ENCODE measurements around the gene HES1. TPM values are rescaled to one million over a fixed set of nuclear protein-coding genes. Genes with fewer than 3 reads are reported as not detected.

HES1 gene
- total and polyA plus RNA-seq, 4 donors = 16.5 to 70.6 (median 27.5) TPM

GRCh38 chr3:194132465-194133286, 3.3 kb upstream of the HES1 start:
- DNase-seq (peak in 1 of 3 donors; percentile 11), ATAC-seq (ENCODE audit: insufficient read depth, low FRiP score) (no peak)
- peaks cover 0 to 8% (median 0%) of the 10 kb centered on the region in 4 donors for H3K36me3 ChIP-seq (ENCODE audit: control insufficient read depth in 4 of 4, insufficient read depth in 4 of 4, low read length in 4 of 4)
- no peak overlapping the region for H3K27ac ChIP-seq (ENCODE audit: low read depth in 1 of 2, low read length in 1 of 2)
- TF ChIP-seq, protein P1, sequence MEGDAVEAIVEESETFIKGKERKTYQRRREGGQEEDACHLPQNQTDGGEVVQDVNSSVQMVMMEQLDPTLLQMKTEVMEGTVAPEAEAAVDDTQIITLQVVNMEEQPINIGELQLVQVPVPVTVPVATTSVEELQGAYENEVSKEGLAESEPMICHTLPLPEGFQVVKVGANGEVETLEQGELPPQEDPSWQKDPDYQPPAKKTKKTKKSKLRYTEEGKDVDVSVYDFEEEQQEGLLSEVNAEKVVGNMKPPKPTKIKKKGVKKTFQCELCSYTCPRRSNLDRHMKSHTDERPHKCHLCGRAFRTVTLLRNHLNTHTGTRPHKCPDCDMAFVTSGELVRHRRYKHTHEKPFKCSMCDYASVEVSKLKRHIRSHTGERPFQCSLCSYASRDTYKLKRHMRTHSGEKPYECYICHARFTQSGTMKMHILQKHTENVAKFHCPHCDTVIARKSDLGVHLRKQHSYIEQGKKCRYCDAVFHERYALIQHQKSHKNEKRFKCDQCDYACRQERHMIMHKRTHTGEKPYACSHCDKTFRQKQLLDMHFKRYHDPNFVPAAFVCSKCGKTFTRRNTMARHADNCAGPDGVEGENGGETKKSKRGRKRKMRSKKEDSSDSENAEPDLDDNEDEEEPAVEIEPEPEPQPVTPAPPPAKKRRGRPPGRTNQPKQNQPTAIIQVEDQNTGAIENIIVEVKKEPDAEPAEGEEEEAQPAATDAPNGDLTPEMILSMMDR (IDR thresholded peaks at IDR 0.05; ENCODE audit: control extremely low read depth, extremely low read depth) = no peak
- H3K27me3 ChIP-seq (ENCODE audit: control insufficient read depth in 3 of 3, insufficient read depth in 3 of 3, low read length in 2 of 3) = no peaks in the 10 kb centered on the region
- no peak overlapping the region for H3K9ac ChIP-seq (ENCODE audit: insufficient read depth in 1 of 2, low read length in 2 of 2)
- peaks cover 0 to 46% (median 22%) of the 10 kb centered on the region in 5 donors for H3K4me1 ChIP-seq (ENCODE audit: control insufficient read depth in 5 of 5, insufficient read depth in 5 of 5, low read length in 5 of 5)
- no peak overlapping the region for H3K4me3 ChIP-seq
- no peaks in the 10 kb centered on the region for H3K9me3 ChIP-seq (ENCODE audit: control insufficient read depth in 4 of 4, insufficient read depth in 3 of 4, low read length in 3 of 4)
- 80 to 82% methylated on average over 5 of the region's 5 CpGs for WGBS, 2 donors

GRCh38 chr3:194133661-194134230, 2.2 kb upstream of the HES1 start:
- no peak for ATAC-seq (ENCODE audit: insufficient read depth, low FRiP score)
- Histone ChIP-seq H3K9ac (ENCODE audit: insufficient read depth in 1 of 2, low read length in 2 of 2) (peak overlapping the region in 1 of 2 donors; percentile 61), H3K36me3 (ENCODE audit: control insufficient read depth in 4 of 4, insufficient read depth in 4 of 4, low read length in 4 of 4) (peaks cover 0 to 12% (median 0%) of the 10 kb centered on the region in 4 donors), H3K27me3 (ENCODE audit: control insufficient read depth in 3 of 3, insufficient read depth in 3 of 3, low read length in 2 of 3) (no peaks in the 10 kb centered on the region), H3K4me1 (ENCODE audit: control insufficient read depth in 5 of 5, insufficient read depth in 5 of 5, low read length in 5 of 5) (peaks cover 0 to 54% (median 22%) of the 10 kb centered on the region in 5 donors), H3K4me3 (peak overlapping the region; percentile 9), H3K27ac (ENCODE audit: low read depth in 1 of 2, low read length in 1 of 2) (peak overlapping the region; percentile 70 to 71), H3K9me3 (ENCODE audit: control insufficient read depth in 4 of 4, insufficient read depth in 3 of 4, low read length in 3 of 4) (no peaks in the 10 kb centered on the region)
- peak; percentile 87 to 93 (median 89) for DNase-seq
- WGBS, 2 donors = 2 to 6% methylated on average over 32 to 41 of the region's 41 CpGs
- TF ChIP-seq, protein P1 (IDR thresholded peaks at IDR 0.05; ENCODE audit: control extremely low read depth, extremely low read depth) = no peak

- no peak overlapping the region for H3K9ac ChIP-seq (ENCODE audit: insufficient read depth in 1 of 2, low read length in 2 of 2)
These were observed 1.7 kb upstream of the HES1 start for GRCh38 chr3:194134231-194134756.

More at GRCh38 chr3:194134231-194134756, 1.7 kb upstream of the HES1 start:
- DNase-seq = no peak
- Histone ChIP-seq H3K4me3 (peak overlapping the region; percentile 29), H3K4me1 (ENCODE audit: control insufficient read depth in 5 of 5, insufficient read depth in 5 of 5, low read length in 5 of 5) (peaks cover 0 to 58% (median 27%) of the 10 kb centered on the region in 5 donors), H3K9me3 (ENCODE audit: control insufficient read depth in 4 of 4, insufficient read depth in 3 of 4, low read length in 3 of 4) (no peaks in the 10 kb centered on the region), H3K36me3 (ENCODE audit: control insufficient read depth in 4 of 4, insufficient read depth in 4 of 4, low read length in 4 of 4) (peaks cover 0 to 12% (median 0%) of the 10 kb centered on the region in 4 donors), H3K27ac (ENCODE audit: low read depth in 1 of 2, low read length in 1 of 2) (peak overlapping the region; percentile 92 to 99), H3K27me3 (ENCODE audit: control insufficient read depth in 3 of 3, insufficient read depth in 3 of 3, low read length in 2 of 3) (no peaks in the 10 kb centered on the region)
- 0% methylated on average over 26 to 71 of the region's 71 CpGs for WGBS, 2 donors
- ATAC-seq (ENCODE audit: insufficient read depth, low FRiP score) = peak; percentile 23
- TF ChIP-seq, protein P1 (IDR thresholded peaks at IDR 0.05; ENCODE audit: control extremely low read depth, extremely low read depth) = no peak
